Naive thymus-derived CD8-positive, alpha-beta T cell (primary cell): ENCODE data around the gene SLIT3. TPM values are rescaled to one million over a fixed set of nuclear protein-coding genes. Genes with fewer than 3 reads are reported as not detected.
A peak's percentile ranks its signal among the peaks of the same experiment; 100 is the strongest.
"Not testable (repeated sequence)": the region's sequence is repeated elsewhere in the genome, so short reads cannot be mapped to it uniquely, and the experiment has no call there.

Source experiments
- ATAC-seq, 2 donors: fragments of 150-1000 bp; cut with Tn5 transposase in 1 of 2; sonication (Bioruptor Pico), chemical (Tn5 transposase) in 1 of 2; 1 replicate in 1 of 2; 2 replicates in 1 of 2; pipeline ENCODE4 v1.10.0; 2021; ENCODE audit warnings: mild to moderate bottlenecking in 2 of 2, moderate library complexity in 2 of 2
- POLR2A ChIA-PET: fragments of 350-600 bp; sonication (Branson Sonifier 250); formaldehyde crosslinking; loops from one replicate; lab custom pipeline; 2021; ENCODE audit warnings: antibody characterized with exemption; lab: Charles Lee
- DNase-seq, 10 donors: peaks; one replicate each; pipeline versions ENCODE4 v3.0.0 to v3.0.0-alpha.2; 2020 to 2022
- H3K27ac Mint-ChIP-seq, 10 donors: one replicate each; pipeline ENCODE4 v1.8.0; 2020 to 2022; ENCODE audit warnings: mild to moderate bottlenecking in 10 of 10, mixed read lengths in 10 of 10, moderate library complexity in 4 of 10, inconsistent platforms in 1 of 10
- H3K27me3 Mint-ChIP-seq, 5 donors: one replicate each; pipeline ENCODE4 v1.8.0; 2021 to 2022; ENCODE audit warnings: mixed read lengths in 5 of 5
- H3K36me3 Mint-ChIP-seq, 3 donors: one replicate each; pipeline ENCODE4 v1.8.0; 2020 to 2022; ENCODE audit warnings: mixed read lengths in 3 of 3, mild to moderate bottlenecking in 2 of 3, inconsistent platforms in 1 of 3
- H3K4me1 Mint-ChIP-seq, 4 donors: one replicate each; pipeline ENCODE4 v1.8.0; 2021 to 2022; ENCODE audit warnings: mixed read lengths in 4 of 4
- H3K4me3 Mint-ChIP-seq, 10 donors: one replicate each; pipeline ENCODE4 v1.8.0; 2020 to 2022; ENCODE audit warnings: mild to moderate bottlenecking in 10 of 10, mixed read lengths in 10 of 10, moderate library complexity in 6 of 10, inconsistent platforms in 1 of 10
- H3K9me3 Mint-ChIP-seq, 9 donors: one replicate each; pipeline ENCODE4 v1.8.0; 2020 to 2022; ENCODE audit warnings: mixed read lengths in 9 of 9, mild to moderate bottlenecking in 3 of 9, inconsistent platforms in 1 of 9, moderate library complexity in 1 of 9
- polyA plus RNA-seq, 3 donors: library from polyadenylated mRNA; unstranded; fragments of 300-500 nt; fragmentation: Illumina TruSeq; gene quantifications; one replicate each; pipeline ENCODE4 v1.2.3, GENCODE V29; 2021
- total RNA-seq, 8 experiments: library from RNA in 2 of 8; stranded (reverse) in 2 of 8; gene quantifications; one replicate each; pipeline ENCODE4 v1.2.3 and lab custom pipeline; 2021 to 2026

SLIT3 gene
- total and polyA plus RNA-seq, 5 experiments from 2014 or later = not detected

DNA sequence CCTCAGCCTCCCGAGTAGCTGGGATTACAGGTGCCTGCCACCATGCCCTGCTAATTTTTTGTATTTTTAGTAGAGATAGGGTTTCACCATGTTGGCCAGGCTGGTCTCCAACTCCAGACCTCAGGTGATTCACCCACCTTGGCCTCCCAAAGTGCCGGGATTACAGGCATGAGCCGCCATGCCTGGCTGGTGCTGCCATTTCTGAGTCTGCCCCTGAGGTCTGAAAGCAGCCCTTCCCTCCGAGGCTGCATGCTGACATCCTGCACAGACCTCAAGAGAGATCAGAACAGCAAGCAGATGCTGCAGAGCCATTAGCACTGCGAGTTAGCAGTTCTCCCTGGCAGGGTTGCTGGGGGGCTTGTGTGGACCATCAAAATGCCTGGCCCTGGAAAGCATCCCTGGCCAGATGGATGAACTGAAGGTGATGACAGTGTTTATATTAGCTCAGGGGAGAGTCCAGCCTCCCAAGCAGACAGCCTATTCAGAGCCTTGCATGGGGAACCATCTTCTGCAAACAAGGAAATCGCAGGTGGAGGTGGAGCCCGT, 545.3 kb downstream of the SLIT3 start:
- no peak overlapping the region for H3K4me3 Mint-ChIP-seq
- no peak overlapping the region for H3K27ac Mint-ChIP-seq
- no peaks in the 10 kb centered on the region for H3K4me1 Mint-ChIP-seq
- POLR2A ChIA-PET = no interaction called here
- ATAC-seq = no peak
- H3K9me3 Mint-ChIP-seq = no peaks in the 10 kb centered on the region
- no peak for DNase-seq
- H3K27me3 Mint-ChIP-seq = peaks cover 0 to 13% (median 2%) of the 10 kb centered on the region in 5 donors
- H3K36me3 Mint-ChIP-seq = no peaks in the 10 kb centered on the region

DNA sequence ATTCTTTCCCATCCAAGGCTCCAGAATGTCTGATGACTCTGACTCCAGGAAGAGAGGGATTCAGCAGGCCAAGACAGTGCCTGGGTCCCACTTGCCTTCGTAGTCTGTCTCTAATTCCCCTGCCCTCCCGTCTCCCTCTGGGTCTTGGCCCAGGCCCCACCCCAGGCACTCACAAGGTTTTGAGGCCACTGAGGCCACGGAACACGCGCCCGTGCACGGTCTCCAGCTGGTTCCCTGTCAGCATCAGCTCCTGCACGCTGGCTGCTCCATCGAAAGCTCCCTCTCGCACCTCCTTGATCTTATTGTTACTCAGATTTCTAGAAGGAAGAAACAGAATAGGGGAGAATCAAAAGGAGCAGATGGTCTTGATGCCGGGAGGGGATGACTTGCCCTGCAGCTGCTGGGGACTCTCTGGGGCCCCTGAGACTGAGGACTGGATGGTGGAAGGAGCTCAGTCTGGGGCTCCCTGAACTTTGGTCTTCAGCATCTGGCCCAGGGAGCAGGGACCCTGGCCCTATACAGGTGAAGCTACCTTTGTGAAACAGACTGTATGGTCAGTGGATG, 547.2 kb downstream of the SLIT3 start:
- POLR2A ChIA-PET = no interaction called here
- peaks cover 0 to 17% (median 2%) of the 10 kb centered on the region in 5 donors for H3K27me3 Mint-ChIP-seq
- H3K9me3 Mint-ChIP-seq = no peaks in the 10 kb centered on the region
- no peak for ATAC-seq
- DNase-seq = no peak
- H3K27ac Mint-ChIP-seq = no peak overlapping the region
- H3K4me3 Mint-ChIP-seq = no peak overlapping the region
- H3K4me1 Mint-ChIP-seq = no peaks in the 10 kb centered on the region
- H3K36me3 Mint-ChIP-seq = no peaks in the 10 kb centered on the region

DNA sequence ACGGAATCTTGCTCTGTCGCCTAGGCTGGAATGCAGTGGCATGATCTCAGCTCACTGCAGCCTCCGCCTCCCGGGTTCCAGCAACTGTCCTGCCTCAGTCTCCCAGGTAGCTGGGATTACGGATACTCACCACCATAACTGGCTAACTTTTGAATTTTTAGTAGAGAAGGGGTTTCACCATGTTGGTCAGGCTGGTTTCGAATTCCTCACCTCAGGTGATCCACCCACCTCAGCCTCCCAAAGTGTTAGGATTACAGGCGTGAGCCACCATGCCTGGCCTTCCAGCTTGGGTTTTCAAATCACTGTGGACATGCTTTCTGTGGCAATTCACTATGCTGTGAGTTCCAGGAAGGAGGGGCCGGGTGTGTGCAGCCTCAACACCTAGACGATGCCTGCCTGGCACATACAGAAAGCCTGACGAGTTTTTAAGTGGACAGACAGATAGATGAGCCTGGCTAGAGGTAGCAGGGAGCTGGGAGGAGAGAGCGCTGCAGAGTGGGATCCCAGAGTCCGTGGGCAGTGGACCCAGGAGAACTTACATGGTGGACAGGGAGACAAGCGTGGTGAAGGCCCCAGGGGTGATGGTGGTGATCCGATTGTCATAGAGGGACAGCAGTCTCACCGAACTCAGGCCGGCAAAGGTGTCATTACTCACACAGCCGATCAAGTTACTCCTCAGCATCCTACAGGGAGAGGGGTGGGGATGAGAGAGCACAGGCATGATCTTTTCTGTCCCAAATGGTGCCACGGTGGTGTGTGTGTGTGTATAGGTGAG, 548.3 kb downstream of the SLIT3 start:
- H3K4me1 Mint-ChIP-seq = no peaks in the 10 kb centered on the region
- no peaks in the 10 kb centered on the region for H3K36me3 Mint-ChIP-seq
- H3K27me3 Mint-ChIP-seq = peaks cover 2 to 23% (median 3%) of the 10 kb centered on the region in 5 donors
- no peak overlapping the region for H3K4me3 Mint-ChIP-seq
- H3K9me3 Mint-ChIP-seq = peaks cover 0 to 4% (median 0%) of the 10 kb centered on the region in 9 donors
- DNase-seq (no peak), ATAC-seq (no peak)
- POLR2A ChIA-PET = no interaction called here
- no peak overlapping the region for H3K27ac Mint-ChIP-seq

DNA sequence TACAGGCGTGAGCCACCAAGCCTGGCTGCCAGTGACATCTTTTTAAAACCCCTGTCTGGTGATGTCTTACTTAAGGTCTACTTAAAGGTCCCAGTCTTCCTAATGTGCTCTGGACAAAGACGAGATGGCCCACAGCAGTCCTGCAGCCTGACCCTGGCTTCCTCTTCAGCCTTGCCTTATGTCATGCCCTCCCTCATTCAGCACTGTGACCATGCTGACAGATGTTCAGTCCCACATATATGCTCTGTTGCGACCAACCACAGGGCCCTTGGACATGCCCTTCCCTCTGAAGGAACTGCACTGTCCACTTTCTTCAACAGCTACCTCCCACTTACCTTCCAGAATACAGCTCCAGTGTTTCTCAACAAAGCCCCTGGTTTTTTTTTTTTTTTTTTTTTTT, 548.9 kb downstream of the SLIT3 start:
- H3K36me3 Mint-ChIP-seq = no peaks in the 10 kb centered on the region
- no peak overlapping the region for H3K4me3 Mint-ChIP-seq
- no peak for DNase-seq
- peaks cover 2 to 24% (median 3%) of the 10 kb centered on the region in 5 donors for H3K27me3 Mint-ChIP-seq
- POLR2A ChIA-PET = no interaction called here
- peaks cover 0 to 4% (median 0%) of the 10 kb centered on the region in 9 donors for H3K9me3 Mint-ChIP-seq
- no peak overlapping the region for H3K27ac Mint-ChIP-seq
- no peak for ATAC-seq
- peaks cover 0 to 3% (median 1%) of the 10 kb centered on the region in 4 donors for H3K4me1 Mint-ChIP-seq

DNA sequence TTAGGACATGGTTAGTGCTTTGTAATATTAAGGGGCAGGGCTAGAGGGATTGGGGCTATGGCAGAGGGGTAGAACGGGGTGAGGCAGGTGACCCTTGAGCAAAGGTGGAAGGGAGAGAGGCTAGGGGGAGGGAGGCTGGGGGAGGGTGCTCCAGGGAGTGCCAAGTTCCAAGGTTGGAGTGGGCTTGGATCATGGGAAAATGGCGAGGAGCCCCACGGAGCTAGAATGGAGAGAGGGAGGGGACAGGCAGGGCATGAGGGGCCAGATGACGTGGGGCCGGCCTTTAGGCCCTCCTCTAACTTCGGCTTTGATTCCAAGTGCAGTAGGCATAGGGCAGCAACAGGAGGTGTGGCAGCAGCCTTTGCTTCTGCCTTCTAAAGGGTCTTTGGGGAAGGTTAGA, 550.0 kb downstream of the SLIT3 start:
- DNase-seq (no peak), ATAC-seq (no peak)
- H3K9me3 Mint-ChIP-seq = peaks cover 0 to 4% (median 0%) of the 10 kb centered on the region in 9 donors
- no peaks in the 10 kb centered on the region for H3K36me3 Mint-ChIP-seq
- H3K4me3 Mint-ChIP-seq = no peak overlapping the region
- peaks cover 0 to 6% (median 3%) of the 10 kb centered on the region in 4 donors for H3K4me1 Mint-ChIP-seq
- POLR2A ChIA-PET = no interaction called here
- H3K27ac Mint-ChIP-seq = no peak overlapping the region
- peaks cover 2 to 21% (median 5%) of the 10 kb centered on the region in 5 donors for H3K27me3 Mint-ChIP-seq

DNA sequence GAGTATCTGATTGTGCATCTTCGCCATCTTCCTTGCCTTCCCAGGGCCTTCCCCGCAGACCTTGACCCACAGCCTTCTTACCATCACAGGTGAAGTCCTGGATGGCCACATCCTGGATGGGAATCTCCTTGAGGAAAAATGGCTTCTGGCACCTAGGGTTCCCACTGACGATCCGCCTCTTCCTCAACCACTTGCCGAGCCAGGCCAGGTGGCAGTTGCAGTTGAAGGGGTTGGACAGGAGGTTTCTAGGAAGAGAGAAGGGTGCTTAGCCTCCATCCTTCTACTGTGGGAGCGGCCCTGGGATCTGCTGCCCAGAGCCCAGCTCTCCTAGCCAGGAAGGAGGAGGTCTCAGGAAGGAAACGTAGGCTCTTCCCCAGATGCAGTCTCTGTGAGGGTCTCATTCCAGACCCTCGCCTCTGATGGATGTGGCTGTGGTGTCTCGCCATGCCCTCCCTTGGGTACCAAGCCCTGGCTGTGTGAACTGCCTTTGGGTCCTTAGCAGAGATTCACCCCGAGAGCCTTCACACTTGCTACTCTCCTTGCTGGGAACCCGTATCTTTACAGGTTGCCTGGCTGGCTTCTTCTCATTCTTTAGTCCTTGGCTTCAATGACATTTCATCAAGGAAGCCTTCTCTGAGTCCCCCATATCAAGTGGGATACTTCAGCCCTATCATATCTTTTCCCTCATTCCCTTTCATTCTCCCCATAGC, 551.4 kb downstream of the SLIT3 start:
- ATAC-seq (no peak), DNase-seq (no peak)
- H3K4me1 Mint-ChIP-seq = peaks cover 0 to 6% (median 5%) of the 10 kb centered on the region in 4 donors
- H3K27me3 Mint-ChIP-seq = peaks cover 2 to 21% (median 5%) of the 10 kb centered on the region in 5 donors
- no peak overlapping the region for H3K4me3 Mint-ChIP-seq
- H3K27ac Mint-ChIP-seq = no peak overlapping the region
- POLR2A ChIA-PET = no interaction called here
- no peaks in the 10 kb centered on the region for H3K36me3 Mint-ChIP-seq
- H3K9me3 Mint-ChIP-seq = peaks cover 0 to 7% (median 0%) of the 10 kb centered on the region in 9 donors

DNA sequence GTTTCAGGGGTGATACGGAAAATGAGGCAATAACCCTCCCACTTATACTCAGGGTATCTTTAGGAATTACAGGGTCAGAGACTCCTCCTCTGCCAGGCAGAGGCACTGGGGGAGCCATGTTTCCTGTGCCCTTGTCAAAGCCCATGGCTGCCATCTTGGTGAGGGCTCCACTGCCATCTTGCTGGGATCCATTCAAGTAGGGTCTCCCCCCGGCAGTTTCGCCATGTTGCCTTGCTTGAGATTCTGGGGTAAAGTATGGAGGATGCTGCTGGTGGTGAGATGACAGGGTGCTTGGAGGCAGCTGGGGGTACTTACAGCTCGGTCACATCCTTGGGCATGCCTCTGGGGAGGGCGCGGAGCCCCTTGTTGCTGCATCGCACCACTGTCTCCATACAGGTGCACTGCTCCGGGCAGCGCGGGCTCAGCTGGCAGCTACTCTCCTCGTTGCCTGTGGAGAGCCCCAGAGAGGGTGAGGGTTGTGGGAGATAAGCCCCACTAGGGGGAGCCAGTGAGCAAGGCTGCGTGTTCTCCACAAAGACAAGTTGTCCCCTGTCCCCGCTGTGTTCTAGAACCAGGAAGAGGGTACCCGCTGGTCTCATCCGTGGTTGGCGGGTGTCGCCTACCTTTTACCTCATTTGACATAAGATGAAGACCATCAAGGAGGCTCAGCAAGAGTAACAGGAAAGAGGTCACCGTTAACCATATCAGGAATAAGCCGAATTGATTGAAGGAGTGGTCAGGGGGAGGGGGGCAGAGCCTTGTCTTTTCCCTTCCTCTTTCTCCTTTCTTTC, 552.8 kb downstream of the SLIT3 start:
- peaks cover 0 to 6% (median 5%) of the 10 kb centered on the region in 4 donors for H3K4me1 Mint-ChIP-seq
- no peak overlapping the region for H3K27ac Mint-ChIP-seq
- no peak overlapping the region for H3K4me3 Mint-ChIP-seq
- no peaks in the 10 kb centered on the region for H3K36me3 Mint-ChIP-seq
- DNase-seq (no peak), ATAC-seq (no peak)
- peaks cover 0 to 21% (median 5%) of the 10 kb centered on the region in 5 donors for H3K27me3 Mint-ChIP-seq
- POLR2A ChIA-PET = no interaction called here
- peaks cover 0 to 11% (median 0%) of the 10 kb centered on the region in 9 donors for H3K9me3 Mint-ChIP-seq

DNA sequence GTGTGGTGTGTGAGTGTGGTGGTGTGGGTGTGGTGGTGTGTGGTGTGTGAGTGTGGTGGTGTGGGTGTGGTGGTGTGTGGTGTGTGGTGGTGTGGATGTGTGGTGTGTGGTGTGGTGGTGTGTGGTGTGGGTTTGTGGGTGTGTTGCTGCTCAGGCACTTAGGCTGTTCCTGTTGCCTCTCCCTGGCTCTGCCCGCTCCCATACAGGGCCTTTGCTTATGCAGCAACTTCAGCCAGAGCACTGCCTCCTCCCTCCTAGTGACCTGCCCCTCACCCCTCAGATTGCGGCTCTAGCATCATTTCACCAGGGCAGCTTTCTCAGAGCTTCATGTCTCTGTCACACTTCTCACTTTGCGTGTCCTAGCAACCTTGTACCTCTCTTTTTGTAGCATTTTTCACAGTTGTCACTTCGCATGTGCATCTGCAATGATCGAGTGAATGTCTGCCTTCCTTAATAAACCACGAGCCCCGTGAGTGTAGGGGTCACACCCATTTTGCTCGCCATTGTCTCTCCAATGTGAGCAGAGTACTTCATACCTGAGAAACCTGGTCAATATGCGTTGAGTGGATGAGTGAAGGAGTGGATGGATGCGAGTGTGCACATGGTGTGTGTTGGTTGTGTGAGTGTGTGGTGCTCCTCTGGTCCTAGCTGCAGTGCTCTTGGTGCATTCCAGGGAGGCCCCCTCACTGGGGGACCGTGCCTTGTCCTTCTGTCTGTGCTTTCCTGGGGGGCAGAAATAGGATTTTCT, 553.9 kb downstream of the SLIT3 start:
- ATAC-seq = no peak
- peaks cover 0 to 6% (median 5%) of the 10 kb centered on the region in 4 donors for H3K4me1 Mint-ChIP-seq
- H3K9me3 Mint-ChIP-seq = peaks cover 0 to 11% (median 0%) of the 10 kb centered on the region in 9 donors
- no peak for DNase-seq
- H3K36me3 Mint-ChIP-seq = no peaks in the 10 kb centered on the region
- H3K27ac Mint-ChIP-seq = peak overlapping the region in 1 of 10 donors; percentile 69
- H3K4me3 Mint-ChIP-seq = no peak overlapping the region
- POLR2A ChIA-PET = no interaction called here
- peaks cover 0 to 21% (median 5%) of the 10 kb centered on the region in 5 donors for H3K27me3 Mint-ChIP-seq

DNA sequence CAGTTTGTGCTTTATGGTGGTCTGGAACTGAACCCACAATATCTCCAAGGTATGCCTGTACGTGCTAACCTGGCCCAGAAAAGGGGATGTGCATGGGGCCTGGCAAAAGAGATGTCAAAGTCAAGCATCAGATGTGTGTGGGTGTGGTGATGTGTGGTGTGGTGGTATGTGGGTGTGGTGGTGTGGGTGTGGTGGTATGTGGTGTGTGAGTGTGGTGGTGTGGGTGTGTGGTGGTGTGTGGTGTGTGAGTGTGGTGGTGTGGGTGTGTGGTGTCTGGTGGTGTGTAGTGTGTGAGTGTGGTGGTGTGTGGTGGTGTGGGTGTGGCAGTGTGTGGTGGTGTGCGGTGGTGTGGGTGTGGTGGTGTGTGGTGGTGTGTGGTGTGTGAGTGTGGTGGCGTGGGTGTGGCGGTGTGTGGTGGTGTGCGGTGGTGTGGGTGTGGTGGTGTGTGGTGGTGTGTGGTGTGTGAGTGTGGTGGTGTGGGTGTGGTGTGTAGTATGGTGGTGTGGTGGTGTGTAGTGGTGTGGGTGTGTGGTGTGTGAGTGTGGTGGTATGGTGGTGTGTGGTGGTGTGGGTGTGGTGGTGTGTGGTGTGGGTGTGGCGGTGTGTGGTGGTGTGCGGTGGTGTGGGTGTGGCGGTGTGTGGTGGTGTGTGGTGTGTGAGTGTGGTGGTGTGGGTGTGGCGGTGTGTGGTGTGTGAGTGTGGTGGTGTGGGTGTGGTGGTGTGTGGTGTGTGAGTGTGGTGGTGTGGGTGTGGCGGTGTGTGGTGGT, 554.6 kb downstream of the SLIT3 start:
- POLR2A ChIA-PET, H3K36me3 Mint-ChIP-seq, H3K4me3 Mint-ChIP-seq, H3K4me1 Mint-ChIP-seq, ATAC-seq, DNase-seq: not testable (repeated sequence)
- Mint-ChIP-seq H3K27ac (peak overlapping the region in 1 of 10 donors; percentile 90), H3K9me3 (peaks cover 0 to 11% (median 0%) of the 10 kb centered on the region in 9 donors), H3K27me3 (peaks cover 0 to 21% (median 5%) of the 10 kb centered on the region in 5 donors)

DNA sequence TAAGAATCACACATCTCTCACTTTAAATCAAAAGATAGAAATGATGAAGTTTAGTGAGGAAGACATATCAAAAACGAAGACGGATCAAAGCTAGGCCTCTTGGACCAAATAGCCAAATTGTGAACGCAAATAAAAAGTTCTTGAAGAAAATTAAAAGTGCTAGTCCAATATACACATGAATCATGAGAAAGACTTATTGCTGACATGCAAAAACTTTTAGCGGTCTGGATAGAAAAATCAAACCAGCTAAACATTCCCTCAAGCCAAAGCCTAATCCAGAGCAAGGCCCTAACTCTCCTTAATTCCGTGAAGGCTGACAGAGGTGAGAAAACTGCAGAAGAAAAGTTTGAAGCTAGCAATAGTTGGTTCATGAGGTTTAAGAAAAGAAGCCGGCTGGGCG, 557.3 kb downstream of the SLIT3 start:
- Mint-ChIP-seq H3K27ac (no peak overlapping the region), H3K9me3 (peaks cover 0 to 11% (median 0%) of the 10 kb centered on the region in 9 donors)

DNA sequence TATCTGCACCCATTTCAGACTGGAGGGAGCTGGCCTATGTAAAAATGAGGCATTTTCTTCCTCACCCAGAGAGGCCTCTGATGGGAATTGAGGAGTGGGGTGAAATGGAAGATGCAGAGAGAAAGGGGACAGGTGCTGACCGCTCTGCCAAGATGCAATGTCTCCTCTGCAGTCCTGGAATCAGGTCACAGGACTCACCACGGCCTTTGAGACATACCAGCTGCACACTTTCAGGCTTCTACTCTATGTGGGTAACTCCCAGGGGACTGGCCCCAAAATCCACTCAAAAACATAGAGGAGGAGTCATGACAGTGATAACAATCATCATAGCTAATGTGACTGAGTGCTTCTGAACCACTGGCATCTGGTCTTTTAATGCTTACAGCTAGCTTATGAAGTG, 558.6 kb downstream of the SLIT3 start:
- H3K27me3 Mint-ChIP-seq, ATAC-seq, DNase-seq, H3K36me3 Mint-ChIP-seq, H3K4me3 Mint-ChIP-seq, H3K27ac Mint-ChIP-seq, POLR2A ChIA-PET, H3K4me1 Mint-ChIP-seq: not testable (repeated sequence)
- H3K9me3 Mint-ChIP-seq = peaks cover 0 to 11% (median 0%) of the 10 kb centered on the region in 9 donors

More for the DNA sequence above, 557.3 kb downstream of the SLIT3 start:
- Mint-ChIP-seq H3K4me1 (peaks cover 0 to 6% (median 5%) of the 10 kb centered on the region in 4 donors), H3K36me3 (no peaks in the 10 kb centered on the region), H3K4me3 (no peak overlapping the region), H3K27me3 (peaks cover 0 to 12% (median 3%) of the 10 kb centered on the region in 5 donors)
- POLR2A ChIA-PET = no interaction called here
- DNase-seq (no peak), ATAC-seq (no peak)
